ENCODE results near the gene SF3A1. TPM values are rescaled to one million over a fixed set of nuclear protein-coding genes. Genes with fewer than 3 reads are reported as not detected.

The SF3A1 gene
- total RNA-seq, 1 experiment from 2014 or later = 230 TPM

DNA sequence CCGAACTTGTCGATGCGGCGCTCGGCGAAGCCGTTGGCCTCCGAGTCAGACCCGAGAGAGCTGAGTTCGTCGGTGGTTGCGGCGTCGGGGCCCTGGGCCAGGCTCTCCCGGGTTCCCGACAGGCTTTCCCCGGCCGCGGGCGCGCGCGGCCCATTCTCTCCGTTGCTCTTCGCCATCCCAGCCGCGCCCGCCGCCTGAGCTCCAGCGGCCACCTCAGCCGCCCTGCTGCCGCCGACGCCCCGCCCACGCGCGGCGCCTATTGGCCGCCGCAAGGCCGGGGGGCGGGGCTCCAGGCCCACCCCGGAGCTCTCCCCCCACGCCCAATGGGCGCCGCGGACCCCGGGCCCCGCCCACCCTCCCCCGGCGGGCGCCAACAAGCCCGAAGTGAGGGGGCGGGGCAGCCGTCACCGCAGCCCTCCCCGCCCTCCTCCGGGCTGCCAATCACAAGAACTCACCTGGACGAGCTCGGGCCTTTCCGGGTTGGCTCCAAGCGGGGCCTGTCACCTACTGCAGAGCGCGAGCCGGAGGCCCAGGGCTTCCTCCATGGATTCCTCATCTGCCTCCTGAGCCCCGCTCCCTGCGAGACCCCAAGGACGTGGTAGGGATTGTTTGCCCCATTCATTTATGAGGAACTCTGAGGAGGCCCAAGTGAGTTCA, 29.9 kb downstream of the SF3A1 start, which contains the start of gene TBC1D10A:
Gene TBC1D10A, minus strand, starts transcription at position 236 of the 657 bp plus-strand sequence. Its CDS starts 60 bp downstream, at position 176.
- no peaks in the 10 kb centered on the region for H3K9me3 ChIP-seq (ENCODE audit: control insufficient read depth in 1 of 2, insufficient read depth in 1 of 2, low read depth in 1 of 2, low read length in 2 of 2)
- H3K79me2 ChIP-seq (ENCODE audit: insufficient read depth, low read length) = peaks cover 4% of the 10 kb centered on the region; the same call in 1 of the 2 replicates
- no peak within 1 kb of the TSS for H2AFZ ChIP-seq (ENCODE audit: low read depth, low read length, poor library complexity, severe bottlenecking)
- peaks cover 0 to 5% of the 10 kb centered on the region in 2 experiments; a peak in 2 of 4 replicates for H3K36me3 ChIP-seq (ENCODE audit: control insufficient read depth in 1 of 2, insufficient read depth in 2 of 2, low read length in 2 of 2)
- peak within 1 kb of the TSS; percentile 93 for H3K4me2 ChIP-seq (ENCODE audit: low read length)
- peak; percentile 91 for ATAC-seq
- ChIA-PET CTCF (interaction anchor here (0.7 to 6.4 kb wide), 7 partner anchors 30 to 637 kb away, joined by 3 to 81 read pairs (median 4); partner anchors contain the start of genes CASTOR1 and RNF215), POLR2A (interaction anchor here (0.8 to 2.1 kb wide), 10 partner anchors 10 to 97 kb away, joined by 3 to 8 read pairs (median 6); partner anchors contain the start of genes CASTOR1, CCDC157 and SF3A1), RAD21 (ENCODE audit: low non-redundant PET in 1 of 2, low total read pairs in 2 of 2, uncharacterized antibody in 2 of 2, unreplicated experiment in 2 of 2) (interaction anchor here (0.9 to 3.4 kb wide), 6 partner anchors 19 to 39 kb away, joined by 3 to 21 read pairs (median 6); partner anchors contain the start of genes CCDC157 (in 1 of the 2) and SF3A1 (in 1 of the 2))
- H3K27ac ChIP-seq (ENCODE audit: low read depth, low read length) = peak within 1 kb of the TSS; percentile 64
- peak within 1 kb of the TSS; percentile 69 to 78 for H3K4me3 ChIP-seq (replicated peaks in 1 of 2; ENCODE audit: low read depth in 1 of 2, low read length in 2 of 2)
- peak within 1 kb of the TSS; percentile 67 for H3K9ac ChIP-seq (ENCODE audit: low read length)
- peak; percentile 85 for DNase-seq (ENCODE audit: low read depth, low spot score)
- BruUV-seq (replicated peaks) = no TSS peak
- H4K20me1 ChIP-seq (ENCODE audit: insufficient read depth) = no peaks in the 10 kb centered on the region
- H3K9me2 ChIP-seq (ENCODE audit: insufficient read depth) = no peaks in the 10 kb centered on the region
- no peaks in the 10 kb centered on the region for H3K27me3 ChIP-seq (ENCODE audit: insufficient read depth, low read length)
- intact Hi-C loops (cut with micrococcal nuclease) = loop anchor here (1.0 kb wide), 1 partner anchor 38 kb away; the partner anchor contains the start of gene CASTOR1
- H3K4me1 ChIP-seq (ENCODE audit: control insufficient read depth in 1 of 2, insufficient read depth in 2 of 2, low read length in 2 of 2) = peaks cover 26 to 39% of the 10 kb centered on the region in 2 experiments
- TF ChIP-seq JUND (IDR thresholded peaks at IDR 0.05) = no peak
- TF ChIP-seq CBX3 (IDR thresholded peaks at IDR 0.05; ENCODE audit: low read depth) = no peak
- TF ChIP-seq SIN3A (IDR thresholded peaks at IDR 0.05; ENCODE audit: low read depth) = peak; percentile 71
- TF ChIP-seq FOSL1 (IDR thresholded peaks at IDR 0.05; ENCODE audit: low read depth) = no peak
- no peak for TF ChIP-seq REST (IDR thresholded peaks at IDR 0.05; ENCODE audit: low read depth)
- TF ChIP-seq SRF (IDR thresholded peaks at IDR 0.05; ENCODE audit: low read depth) = no peak
- no peak for TF ChIP-seq YY1 (IDR thresholded peaks at IDR 0.05; ENCODE audit: extremely low read depth, insufficient replicate concordance, low read depth, low read length)
- no peak for TF ChIP-seq EZH2phosphoT487 (IDR thresholded peaks at IDR 0.05; ENCODE audit: borderline replicate concordance)
- TF ChIP-seq TCF7L2 (IDR thresholded peaks at IDR 0.05; ENCODE audit: borderline replicate concordance, extremely low read depth, insufficient read depth, insufficient read length) = no peak
- TF ChIP-seq ZBTB33 (IDR thresholded peaks at IDR 0.05; ENCODE audit: extremely low read depth, insufficient replicate concordance, low read length) = no peak
- TF ChIP-seq ZNF274 (IDR thresholded peaks at IDR 0.05; ENCODE audit: low read depth, low read length) = no peak
- peak; percentile 57 for TF ChIP-seq POLR2AphosphoS5 (IDR thresholded peaks at IDR 0.05; ENCODE audit: low read depth, low read length)
- TF ChIP-seq CEBPB (IDR thresholded peaks at IDR 0.05; ENCODE audit: low read depth) = no peak
- TF ChIP-seq MAX (IDR thresholded peaks at IDR 0.05) = peak; percentile 20; the same call in 1 of the 2 replicates
- TF ChIP-seq CTCF (IDR thresholded peaks at IDR 0.05 in 2 of 3, conservative IDR thresholded peaks at IDR 0.05 in 1 of 3; ENCODE audit: borderline replicate concordance in 1 of 3, insufficient read depth in 1 of 3, low read depth in 2 of 3, low read length in 2 of 3) = no peak
- peak; percentile 46; the same call in 1 of the 2 replicates for TF ChIP-seq SP1 (IDR thresholded peaks at IDR 0.05; ENCODE audit: low read depth)
- TF ChIP-seq EGR1 (IDR thresholded peaks at IDR 0.05; ENCODE audit: low read depth) = peak; percentile 64; the same call in 1 of the 2 replicates
- no peak for TF ChIP-seq POLR2A (IDR thresholded peaks at IDR 0.05; ENCODE audit: borderline replicate concordance, extremely low read depth, insufficient read depth, insufficient read length)
